GM23338 (cell line): ENCODE results near the gene RNGTT. TPM values are rescaled to one million over a fixed set of nuclear protein-coding genes. Genes with fewer than 3 reads are reported as not detected.

Experiments used
- ATAC-seq: fragments of 200-7000 bp; cut with Tn5 transposase; 3 replicates; pipeline ENCODE4 v1.9.1; 2020
- DNase-seq: peaks from one replicate; pipeline ENCODE4 v3.0.0-alpha.2; 2015; ENCODE audit warnings: low spot score
- H2AFZ ChIP-seq: fragments of 200-600 bp; sonication (generic); 2 replicates; pipeline ENCODE4 v1.8.0; 2016; ENCODE audit warnings: antibody characterized with exemption, mild to moderate bottlenecking, moderate library complexity
- H3F3A ChIP-seq: fragments of 200-600 bp; sonication (generic); replicated peaks from 2 replicates; pipeline ENCODE4 v1.8.0; 2017; ENCODE audit warnings: antibody characterized with exemption, mixed run types, low read depth
- H3K27ac ChIP-seq: fragments of 200-600 bp; sonication (generic); 2 replicates; pipeline ENCODE4 v1.6.1; 2016; ENCODE audit warnings: low read depth
- H3K27me3 ChIP-seq: fragments of 200-600 bp; sonication (generic); 2 replicates; pipeline ENCODE4 v1.8.0; 2016; ENCODE audit warnings: mild to moderate bottlenecking, mixed run types, moderate library complexity; ENCODE audit not compliant: insufficient read depth
- H3K36me3 ChIP-seq: fragments of 200-600 bp; sonication (generic); 2 replicates; pipeline ENCODE4 v1.8.0; 2016; ENCODE audit warnings: mild to moderate bottlenecking; ENCODE audit not compliant: insufficient read depth
- H3K4me1 ChIP-seq: fragments of 200-600 bp; sonication (generic); 2 replicates; pipeline ENCODE4 v1.8.0; 2016; ENCODE audit warnings: mild to moderate bottlenecking, moderate library complexity; ENCODE audit not compliant: insufficient read depth
- H3K4me2 ChIP-seq: fragments of 200-600 bp; sonication (generic); 2 replicates; pipeline ENCODE4 v1.7.1; 2017; ENCODE audit warnings: mixed run types
- H3K4me3 ChIP-seq: fragments of 200-600 bp; sonication (generic); 2 replicates; pipeline ENCODE4 v1.6.1; 2016; ENCODE audit warnings: mixed run types
- H3K79me2 ChIP-seq: fragments of 200-600 bp; sonication (generic); replicated peaks from 2 replicates; pipeline ENCODE4 v1.8.0; 2017; ENCODE audit warnings: mild to moderate bottlenecking; ENCODE audit not compliant: insufficient read depth
- H3K9me2 ChIP-seq: fragments of 200-600 bp; sonication (generic); 2 replicates; pipeline ENCODE4 v1.8.0; 2017; ENCODE audit not compliant: insufficient read depth
- H4K20me1 ChIP-seq: fragments of 200-600 bp; sonication (generic); replicated peaks from 2 replicates; pipeline ENCODE4 v1.8.0; 2017; ENCODE audit warnings: mild to moderate bottlenecking; ENCODE audit not compliant: insufficient read depth
- H3K27ac Mint-ChIP-seq: 2 replicates; pipeline ENCODE4 v1.8.0; 2020; ENCODE audit warnings: inconsistent platforms, mild to moderate bottlenecking, moderate library complexity, mixed read lengths
- H3K27me3 Mint-ChIP-seq: 3 replicates; pipeline ENCODE4 v1.8.0; 2022; ENCODE audit warnings: low read depth, mild to moderate bottlenecking, moderate library complexity, mixed read lengths, inconsistent platforms; ENCODE audit not compliant: insufficient read depth, poor library complexity
- H3K36me3 Mint-ChIP-seq: 3 replicates; pipeline ENCODE4 v1.8.0; 2021; ENCODE audit warnings: low read depth, mild to moderate bottlenecking, inconsistent platforms, moderate library complexity, mixed read lengths
- H3K4me1 Mint-ChIP-seq: 3 replicates; pipeline ENCODE4 v1.8.0; 2020; ENCODE audit warnings: mild to moderate bottlenecking, inconsistent platforms, mixed read lengths
- H3K4me3 Mint-ChIP-seq: 3 replicates; pipeline ENCODE4 v1.8.0; 2021; ENCODE audit warnings: moderate library complexity, mild to moderate bottlenecking, inconsistent platforms, mixed read lengths
- H3K9me3 Mint-ChIP-seq: 3 replicates; pipeline ENCODE4 v1.8.0; 2020; ENCODE audit warnings: moderate library complexity, mild to moderate bottlenecking, inconsistent platforms, mixed read lengths
- CREB1 ChIP-seq: fragments of 250-450 bp; sonication (Bioruptor Pico); IDR thresholded peaks from 2 replicates; pipeline ENCODE4 v1.5.0; 2020; ENCODE audit warnings: low read depth, mild to moderate bottlenecking, moderate library complexity
- EZH2 ChIP-seq: fragments of 200-600 bp; sonication (generic); IDR thresholded peaks from one replicate; pipeline ENCODE4 v1.8.0; 2017; ENCODE audit warnings: antibody characterized with exemption, mild to moderate bottlenecking, low read depth; ENCODE audit not compliant: unreplicated experiment
- EZH2phosphoT487 ChIP-seq: fragments of 200-600 bp; sonication (generic); IDR thresholded peaks from one replicate; pipeline ENCODE4 v1.8.1; 2018; ENCODE audit warnings: antibody characterized with exemption; ENCODE audit not compliant: unreplicated experiment
- JUNB ChIP-seq: IDR thresholded peaks from one replicate; pipeline ENCODE4 v1.6.1; 2016; ENCODE audit warnings: antibody characterized with exemption; ENCODE audit not compliant: unreplicated experiment
- NANOG ChIP-seq: IDR thresholded peaks from 2 replicates; pipeline ENCODE4 v1.6.1; 2016; ENCODE audit warnings: antibody characterized with exemption, borderline replicate concordance
- POLR2AphosphoS5 ChIP-seq: IDR thresholded peaks from 2 replicates; pipeline ENCODE4 v1.6.1; 2016; ENCODE audit warnings: antibody characterized with exemption, low read depth
- STAT1 ChIP-seq: IDR thresholded peaks from one replicate; pipeline ENCODE4 v1.6.1; 2016; ENCODE audit warnings: antibody characterized with exemption; ENCODE audit not compliant: unreplicated experiment
- ZNF114 ChIP-seq: fragments of 250-450 bp; sonication (Bioruptor Pico); IDR thresholded peaks from 2 replicates; pipeline ENCODE4 v1.5.0; 2020; ENCODE audit warnings: mild to moderate bottlenecking, moderate library complexity
- ZNF331 ChIP-seq: fragments of 250-450 bp; sonication (Bioruptor Pico); IDR thresholded peaks from 2 replicates; pipeline ENCODE4 v1.5.0; 2020; ENCODE audit warnings: low read depth, mild to moderate bottlenecking, moderate library complexity
- polyA plus RNA-seq: library from polyadenylated mRNA; unstranded; fragments of >200 nt; fragmentation: Nextera tagmentation; extraction: Ambion mirVana; gene quantifications from 2 replicates; pipeline ENCODE4 v1.2.1, GENCODE V29; 2016
- total RNA-seq: library from RNA; depleted of rRNA; stranded (reverse); fragments of >200 nt; shearing (Covaris generic); gene quantifications from 2 replicates; pipeline ENCODE4 v1.2.3, GENCODE V29; 2014
- TF ChIP-seq, protein P1 (sequence below): IDR thresholded peaks from one replicate; pipeline ENCODE4 v1.6.1; 2018; ENCODE audit warnings: antibody characterized with exemption; ENCODE audit not compliant: unreplicated experiment
- TF ChIP-seq, protein P2 (sequence below): IDR thresholded peaks from 2 replicates; pipeline ENCODE4 v1.6.1; 2016; ENCODE audit warnings: antibody characterized with exemption
- TF ChIP-seq, protein P3 (sequence below), 2 experiments: fragments of 200-600 bp in 1 of 2; sonication (generic) in 1 of 2; conservative IDR thresholded peaks; 2 replicates each; pipeline versions ENCODE4 v1.5.1 to v1.6.1; 2016 to 2017; ENCODE audit warnings: antibody characterized with exemption in 2 of 2, low read depth in 2 of 2, mild to moderate bottlenecking in 2 of 2, moderate library complexity in 1 of 2
- TF ChIP-seq, protein P4 (sequence below): fragments of 250-450 bp; sonication (Bioruptor Pico); IDR thresholded peaks from 2 replicates; pipeline ENCODE4 v1.5.0; 2020; ENCODE audit warnings: mild to moderate bottlenecking, moderate library complexity

The RNGTT gene
- total and polyA plus RNA-seq, 2 experiments from 2014 or later = 11.2 to 29.2 TPM

DNA sequence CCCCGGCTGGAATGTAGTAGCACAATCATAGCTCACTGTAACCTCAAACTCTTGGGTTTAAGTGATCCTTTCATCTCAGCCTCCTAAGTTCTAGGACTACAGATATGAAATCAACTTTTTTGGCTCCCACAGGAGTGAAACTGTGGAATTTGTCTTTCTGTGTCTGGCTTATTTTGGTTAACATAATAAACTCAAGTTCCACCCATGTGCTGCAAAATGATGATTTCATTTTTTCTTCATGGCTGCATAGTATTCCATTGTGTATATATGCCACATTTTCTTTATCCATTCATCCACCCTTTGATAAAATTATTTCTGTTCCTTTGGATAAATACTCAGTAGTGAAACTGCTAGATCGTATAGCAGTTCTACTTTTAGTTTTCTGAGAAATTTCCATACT, 29.9 kb downstream of the RNGTT start:
- Histone ChIP-seq H3K27me3 (no peaks in the 10 kb centered on the region), H3K4me1 (no peaks in the 10 kb centered on the region), H3K4me2 (no peak overlapping the region), H2AFZ (no peak overlapping the region), H3K79me2 (peaks cover 3% of the 10 kb centered on the region; the same call in 1 of the 2 replicates), H3F3A (no peaks in the 10 kb centered on the region), H3K9me2 (0 out of 2 replicates have a peak, but pooled peaks cover 2% of the 10 kb centered on the region), H4K20me1 (no peaks in the 10 kb centered on the region), H3K27ac (no peak overlapping the region), H3K36me3 (peaks cover 33% of the 10 kb centered on the region; the same call in 1 of the 2 replicates), H3K4me3 (no peak overlapping the region)
- Mint-ChIP-seq H3K9me3 (peaks cover 36% of the 10 kb centered on the region), H3K27ac (no peak overlapping the region), H3K27me3 (peaks cover 5% of the 10 kb centered on the region), H3K4me1 (no peaks in the 10 kb centered on the region), H3K36me3 (peaks cover 73% of the 10 kb centered on the region), H3K4me3 (no peak overlapping the region)
- DNase-seq = no peak
- ATAC-seq = no peak
- TF ChIP-seq, protein P1, sequence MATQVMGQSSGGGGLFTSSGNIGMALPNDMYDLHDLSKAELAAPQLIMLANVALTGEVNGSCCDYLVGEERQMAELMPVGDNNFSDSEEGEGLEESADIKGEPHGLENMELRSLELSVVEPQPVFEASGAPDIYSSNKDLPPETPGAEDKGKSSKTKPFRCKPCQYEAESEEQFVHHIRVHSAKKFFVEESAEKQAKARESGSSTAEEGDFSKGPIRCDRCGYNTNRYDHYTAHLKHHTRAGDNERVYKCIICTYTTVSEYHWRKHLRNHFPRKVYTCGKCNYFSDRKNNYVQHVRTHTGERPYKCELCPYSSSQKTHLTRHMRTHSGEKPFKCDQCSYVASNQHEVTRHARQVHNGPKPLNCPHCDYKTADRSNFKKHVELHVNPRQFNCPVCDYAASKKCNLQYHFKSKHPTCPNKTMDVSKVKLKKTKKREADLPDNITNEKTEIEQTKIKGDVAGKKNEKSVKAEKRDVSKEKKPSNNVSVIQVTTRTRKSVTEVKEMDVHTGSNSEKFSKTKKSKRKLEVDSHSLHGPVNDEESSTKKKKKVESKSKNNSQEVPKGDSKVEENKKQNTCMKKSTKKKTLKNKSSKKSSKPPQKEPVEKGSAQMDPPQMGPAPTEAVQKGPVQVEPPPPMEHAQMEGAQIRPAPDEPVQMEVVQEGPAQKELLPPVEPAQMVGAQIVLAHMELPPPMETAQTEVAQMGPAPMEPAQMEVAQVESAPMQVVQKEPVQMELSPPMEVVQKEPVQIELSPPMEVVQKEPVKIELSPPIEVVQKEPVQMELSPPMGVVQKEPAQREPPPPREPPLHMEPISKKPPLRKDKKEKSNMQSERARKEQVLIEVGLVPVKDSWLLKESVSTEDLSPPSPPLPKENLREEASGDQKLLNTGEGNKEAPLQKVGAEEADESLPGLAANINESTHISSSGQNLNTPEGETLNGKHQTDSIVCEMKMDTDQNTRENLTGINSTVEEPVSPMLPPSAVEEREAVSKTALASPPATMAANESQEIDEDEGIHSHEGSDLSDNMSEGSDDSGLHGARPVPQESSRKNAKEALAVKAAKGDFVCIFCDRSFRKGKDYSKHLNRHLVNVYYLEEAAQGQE = no peak
- no peak for TF ChIP-seq POLR2AphosphoS5
- TF ChIP-seq ZNF331 = no peak
- TF ChIP-seq NANOG = no peak
- TF ChIP-seq STAT1 = no peak
- TF ChIP-seq, protein P2, sequence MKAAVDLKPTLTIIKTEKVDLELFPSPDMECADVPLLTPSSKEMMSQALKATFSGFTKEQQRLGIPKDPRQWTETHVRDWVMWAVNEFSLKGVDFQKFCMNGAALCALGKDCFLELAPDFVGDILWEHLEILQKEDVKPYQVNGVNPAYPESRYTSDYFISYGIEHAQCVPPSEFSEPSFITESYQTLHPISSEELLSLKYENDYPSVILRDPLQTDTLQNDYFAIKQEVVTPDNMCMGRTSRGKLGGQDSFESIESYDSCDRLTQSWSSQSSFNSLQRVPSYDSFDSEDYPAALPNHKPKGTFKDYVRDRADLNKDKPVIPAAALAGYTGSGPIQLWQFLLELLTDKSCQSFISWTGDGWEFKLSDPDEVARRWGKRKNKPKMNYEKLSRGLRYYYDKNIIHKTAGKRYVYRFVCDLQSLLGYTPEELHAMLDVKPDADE = no peak
- TF ChIP-seq JUNB = no peak
- TF ChIP-seq EZH2 = no peak
- TF ChIP-seq EZH2phosphoT487 = no peak
- no peak for TF ChIP-seq CREB1 (CRISPR knock-in tag)
- TF ChIP-seq, protein P3, sequence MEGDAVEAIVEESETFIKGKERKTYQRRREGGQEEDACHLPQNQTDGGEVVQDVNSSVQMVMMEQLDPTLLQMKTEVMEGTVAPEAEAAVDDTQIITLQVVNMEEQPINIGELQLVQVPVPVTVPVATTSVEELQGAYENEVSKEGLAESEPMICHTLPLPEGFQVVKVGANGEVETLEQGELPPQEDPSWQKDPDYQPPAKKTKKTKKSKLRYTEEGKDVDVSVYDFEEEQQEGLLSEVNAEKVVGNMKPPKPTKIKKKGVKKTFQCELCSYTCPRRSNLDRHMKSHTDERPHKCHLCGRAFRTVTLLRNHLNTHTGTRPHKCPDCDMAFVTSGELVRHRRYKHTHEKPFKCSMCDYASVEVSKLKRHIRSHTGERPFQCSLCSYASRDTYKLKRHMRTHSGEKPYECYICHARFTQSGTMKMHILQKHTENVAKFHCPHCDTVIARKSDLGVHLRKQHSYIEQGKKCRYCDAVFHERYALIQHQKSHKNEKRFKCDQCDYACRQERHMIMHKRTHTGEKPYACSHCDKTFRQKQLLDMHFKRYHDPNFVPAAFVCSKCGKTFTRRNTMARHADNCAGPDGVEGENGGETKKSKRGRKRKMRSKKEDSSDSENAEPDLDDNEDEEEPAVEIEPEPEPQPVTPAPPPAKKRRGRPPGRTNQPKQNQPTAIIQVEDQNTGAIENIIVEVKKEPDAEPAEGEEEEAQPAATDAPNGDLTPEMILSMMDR (conservative IDR thresholded peaks at IDR 0.05; ENCODE audit: low read depth in 2 of 2) = no peak
- TF ChIP-seq, protein P4, sequence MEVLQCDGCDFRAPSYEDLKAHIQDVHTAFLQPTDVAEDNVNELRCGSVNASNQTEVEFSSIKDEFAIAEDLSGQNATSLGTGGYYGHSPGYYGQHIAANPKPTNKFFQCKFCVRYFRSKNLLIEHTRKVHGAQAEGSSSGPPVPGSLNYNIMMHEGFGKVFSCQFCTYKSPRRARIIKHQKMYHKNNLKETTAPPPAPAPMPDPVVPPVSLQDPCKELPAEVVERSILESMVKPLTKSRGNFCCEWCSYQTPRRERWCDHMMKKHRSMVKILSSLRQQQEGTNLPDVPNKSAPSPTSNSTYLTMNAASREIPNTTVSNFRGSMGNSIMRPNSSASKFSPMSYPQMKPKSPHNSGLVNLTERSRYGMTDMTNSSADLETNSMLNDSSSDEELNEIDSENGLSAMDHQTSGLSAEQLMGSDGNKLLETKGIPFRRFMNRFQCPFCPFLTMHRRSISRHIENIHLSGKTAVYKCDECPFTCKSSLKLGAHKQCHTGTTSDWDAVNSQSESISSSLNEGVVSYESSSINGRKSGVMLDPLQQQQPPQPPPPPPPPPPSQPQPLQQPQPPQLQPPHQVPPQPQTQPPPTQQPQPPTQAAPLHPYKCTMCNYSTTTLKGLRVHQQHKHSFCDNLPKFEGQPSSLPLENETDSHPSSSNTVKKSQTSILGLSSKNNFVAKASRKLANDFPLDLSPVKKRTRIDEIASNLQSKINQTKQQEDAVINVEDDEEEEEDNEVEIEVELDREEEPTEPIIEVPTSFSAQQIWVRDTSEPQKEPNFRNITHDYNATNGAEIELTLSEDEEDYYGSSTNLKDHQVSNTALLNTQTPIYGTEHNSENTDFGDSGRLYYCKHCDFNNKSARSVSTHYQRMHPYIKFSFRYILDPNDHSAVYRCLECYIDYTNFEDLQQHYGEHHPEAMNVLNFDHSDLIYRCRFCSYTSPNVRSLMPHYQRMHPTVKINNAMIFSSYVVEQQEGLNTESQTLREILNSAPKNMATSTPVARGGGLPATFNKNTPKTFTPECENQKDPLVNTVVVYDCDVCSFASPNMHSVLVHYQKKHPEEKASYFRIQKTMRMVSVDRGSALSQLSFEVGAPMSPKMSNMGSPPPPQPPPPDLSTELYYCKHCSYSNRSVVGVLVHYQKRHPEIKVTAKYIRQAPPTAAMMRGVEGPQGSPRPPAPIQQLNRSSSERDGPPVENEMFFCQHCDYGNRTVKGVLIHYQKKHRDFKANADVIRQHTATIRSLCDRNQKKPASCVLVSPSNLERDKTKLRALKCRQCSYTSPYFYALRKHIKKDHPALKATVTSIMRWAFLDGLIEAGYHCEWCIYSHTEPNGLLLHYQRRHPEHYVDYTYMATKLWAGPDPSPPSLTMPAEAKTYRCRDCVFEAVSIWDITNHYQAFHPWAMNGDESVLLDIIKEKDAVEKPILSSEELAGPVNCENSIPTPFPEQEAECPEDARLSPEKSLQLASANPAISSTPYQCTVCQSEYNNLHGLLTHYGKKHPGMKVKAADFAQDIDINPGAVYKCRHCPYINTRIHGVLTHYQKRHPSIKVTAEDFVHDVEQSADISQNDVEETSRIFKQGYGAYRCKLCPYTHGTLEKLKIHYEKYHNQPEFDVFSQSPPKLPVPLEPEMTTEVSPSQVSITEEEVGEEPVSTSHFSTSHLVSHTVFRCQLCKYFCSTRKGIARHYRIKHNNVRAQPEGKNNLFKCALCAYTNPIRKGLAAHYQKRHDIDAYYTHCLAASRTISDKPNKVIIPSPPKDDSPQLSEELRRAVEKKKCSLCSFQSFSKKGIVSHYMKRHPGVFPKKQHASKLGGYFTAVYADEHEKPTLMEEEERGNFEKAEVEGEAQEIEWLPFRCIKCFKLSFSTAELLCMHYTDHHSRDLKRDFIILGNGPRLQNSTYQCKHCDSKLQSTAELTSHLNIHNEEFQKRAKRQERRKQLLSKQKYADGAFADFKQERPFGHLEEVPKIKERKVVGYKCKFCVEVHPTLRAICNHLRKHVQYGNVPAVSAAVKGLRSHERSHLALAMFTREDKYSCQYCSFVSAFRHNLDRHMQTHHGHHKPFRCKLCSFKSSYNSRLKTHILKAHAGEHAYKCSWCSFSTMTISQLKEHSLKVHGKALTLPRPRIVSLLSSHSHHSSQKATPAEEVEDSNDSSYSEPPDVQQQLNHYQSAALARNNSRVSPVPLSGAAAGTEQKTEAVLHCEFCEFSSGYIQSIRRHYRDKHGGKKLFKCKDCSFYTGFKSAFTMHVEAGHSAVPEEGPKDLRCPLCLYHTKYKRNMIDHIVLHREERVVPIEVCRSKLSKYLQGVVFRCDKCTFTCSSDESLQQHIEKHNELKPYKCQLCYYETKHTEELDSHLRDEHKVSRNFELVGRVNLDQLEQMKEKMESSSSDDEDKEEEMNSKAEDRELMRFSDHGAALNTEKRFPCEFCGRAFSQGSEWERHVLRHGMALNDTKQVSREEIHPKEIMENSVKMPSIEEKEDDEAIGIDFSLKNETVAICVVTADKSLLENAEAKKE = no peak
- TF ChIP-seq ZNF114 (CRISPR knock-in tag) = no peak
